Rectal smooth muscle tissue (tissue), 1 donor: ENCODE measurements around the gene TBC1D25.
"Not testable (repeated sequence)": the region's sequence is repeated elsewhere in the genome, so short reads cannot be mapped to it uniquely, and the experiment has no call there.

ENCODE experiments used
- H3K27ac ChIP-seq: one replicate; pipeline ENCODE4 v1.7.0; 2013; ENCODE audit warnings: low read depth, low read length, inconsistent platforms
- H3K27me3 ChIP-seq: one replicate; pipeline ENCODE4 v1.7.0; 2013; ENCODE audit warnings: low read length; ENCODE audit not compliant: control insufficient read depth, insufficient read depth
- H3K36me3 ChIP-seq: one replicate; pipeline ENCODE4 v1.7.0; 2013; ENCODE audit warnings: low read length; ENCODE audit not compliant: control insufficient read depth, insufficient read depth
- H3K4me1 ChIP-seq: one replicate; pipeline ENCODE4 v1.7.0; 2013; ENCODE audit warnings: low read length; ENCODE audit not compliant: control insufficient read depth, insufficient read depth
- H3K4me3 ChIP-seq: one replicate; pipeline ENCODE4 v1.7.0; 2013; ENCODE audit warnings: low read length
- H3K9ac ChIP-seq: one replicate; pipeline ENCODE4 v1.7.0; 2013; ENCODE audit warnings: low read length

The TBC1D25 gene

GRCh38 chrX:48540480-48540879, 966 bp downstream of the TBC1D25 start:
- H3K4me3 ChIP-seq: peak overlapping the region; percentile 75
- H3K9ac ChIP-seq: no peak overlapping the region
- peaks cover 3% of the 10 kb centered on the region for H3K36me3 ChIP-seq
- no peaks in the 10 kb centered on the region for H3K4me1 ChIP-seq
- no peaks in the 10 kb centered on the region for H3K27me3 ChIP-seq
- no peak overlapping the region for H3K27ac ChIP-seq

GRCh38 chrX:48541140-48541814, 1.8 kb downstream of the TBC1D25 start:
- H3K9ac ChIP-seq: no peak overlapping the region
- no peaks in the 10 kb centered on the region for H3K4me1 ChIP-seq
- no peak overlapping the region for H3K27ac ChIP-seq
- H3K4me3 ChIP-seq: no peak overlapping the region
- no peaks in the 10 kb centered on the region for H3K27me3 ChIP-seq
- peaks cover 6% of the 10 kb centered on the region for H3K36me3 ChIP-seq

GRCh38 chrX:48548871-48549270, 9.4 kb downstream of the TBC1D25 start:
- Histone ChIP-seq H3K9ac (no peak overlapping the region), H3K36me3 (peaks cover 6% of the 10 kb centered on the region)

GRCh38 chrX:48555731-48556325, 16.3 kb downstream of the TBC1D25 start:
- not testable (repeated sequence) for H3K4me1 ChIP-seq, H3K27me3 ChIP-seq, H3K27ac ChIP-seq, H3K4me3 ChIP-seq, H3K9ac ChIP-seq
- H3K36me3 ChIP-seq: peaks cover 12% of the 10 kb centered on the region

More at GRCh38 chrX:48548871-48549270, 9.4 kb downstream of the TBC1D25 start:
- no peak overlapping the region for H3K27ac ChIP-seq
- no peaks in the 10 kb centered on the region for H3K27me3 ChIP-seq
- no peak overlapping the region for H3K4me3 ChIP-seq
- no peaks in the 10 kb centered on the region for H3K4me1 ChIP-seq

- H3K36me3 ChIP-seq: peaks cover 12% of the 10 kb centered on the region
These were observed 18.8 kb downstream of the TBC1D25 start for GRCh38 chrX:48558271-48558670.

GRCh38 chrX:48559636-48560035, 20.1 kb downstream of the TBC1D25 start:
- no peak overlapping the region for H3K9ac ChIP-seq
- H3K36me3 ChIP-seq: peaks cover 10% of the 10 kb centered on the region
- no peaks in the 10 kb centered on the region for H3K27me3 ChIP-seq
- H3K27ac ChIP-seq: no peak overlapping the region
- H3K4me1 ChIP-seq: no peaks in the 10 kb centered on the region
- no peak overlapping the region for H3K4me3 ChIP-seq

More at GRCh38 chrX:48558271-48558670, 18.8 kb downstream of the TBC1D25 start:
- H3K9ac ChIP-seq: no peak overlapping the region
- no peaks in the 10 kb centered on the region for H3K4me1 ChIP-seq
- no peaks in the 10 kb centered on the region for H3K27me3 ChIP-seq
- H3K4me3 ChIP-seq: no peak overlapping the region
- no peak overlapping the region for H3K27ac ChIP-seq

GRCh38 chrX:48560056-48560455, 20.5 kb downstream of the TBC1D25 start:
- peaks cover 7% of the 10 kb centered on the region for H3K36me3 ChIP-seq

GRCh38 chrX:48560681-48561080, 21.2 kb downstream of the TBC1D25 start:
- H3K9ac ChIP-seq: no peak overlapping the region
- H3K4me3 ChIP-seq: no peak overlapping the region
- peaks cover 7% of the 10 kb centered on the region for H3K36me3 ChIP-seq
- H3K27ac ChIP-seq: no peak overlapping the region
- no peaks in the 10 kb centered on the region for H3K4me1 ChIP-seq
- no peaks in the 10 kb centered on the region for H3K27me3 ChIP-seq

More at GRCh38 chrX:48560056-48560455, 20.5 kb downstream of the TBC1D25 start:
- Histone ChIP-seq H3K4me1 (no peaks in the 10 kb centered on the region), H3K9ac (no peak overlapping the region), H3K27ac (no peak overlapping the region), H3K27me3 (no peaks in the 10 kb centered on the region), H3K4me3 (no peak overlapping the region)

GRCh38 chrX:48569958-48570357, 30.4 kb downstream of the TBC1D25 start:
- H3K27me3 ChIP-seq: peaks cover 3% of the 10 kb centered on the region
- no peaks in the 10 kb centered on the region for H3K4me1 ChIP-seq
- no peak overlapping the region for H3K4me3 ChIP-seq
- H3K9ac ChIP-seq: no peak overlapping the region
- H3K36me3 ChIP-seq: no peaks in the 10 kb centered on the region
- no peak overlapping the region for H3K27ac ChIP-seq

GRCh38 chrX:48573690-48574269, 34.3 kb downstream of the TBC1D25 start:
- Histone ChIP-seq H3K4me1 (peaks cover 10% of the 10 kb centered on the region), H3K36me3 (peaks cover 21% of the 10 kb centered on the region), H3K4me3 (peak overlapping the region; percentile 88), H3K9ac (peak overlapping the region; percentile 86), H3K27ac (peak overlapping the region; percentile 99), H3K27me3 (peaks cover 3% of the 10 kb centered on the region)

GRCh38 chrX:48574270-48575266, 35.1 kb downstream of the TBC1D25 start, which contains the start of gene RBM3:
TSS of gene RBM3 (plus strand) at chrX:48574484. CDS start at chrX:48575181, 697 bp downstream.
- peak within 1 kb of the TSS; percentile 99 for H3K27ac ChIP-seq
- H3K9ac ChIP-seq: peak within 1 kb of the TSS; percentile 96
- peaks cover 26% of the 10 kb centered on the region for H3K36me3 ChIP-seq
- H3K4me1 ChIP-seq: peaks cover 10% of the 10 kb centered on the region
- peak within 1 kb of the TSS; percentile 88 for H3K4me3 ChIP-seq
- H3K27me3 ChIP-seq: peaks cover 3% of the 10 kb centered on the region

GRCh38 chrX:48575642-48576041, 36.1 kb downstream of the TBC1D25 start:
- Histone ChIP-seq H3K36me3 (peaks cover 26% of the 10 kb centered on the region), H3K27ac (no peak overlapping the region), H3K4me1 (peaks cover 10% of the 10 kb centered on the region), H3K9ac (peak overlapping the region; percentile 56), H3K27me3 (no peaks in the 10 kb centered on the region), H3K4me3 (peak overlapping the region; percentile 88)
